PC-9 (cell line): Measurements from ENCODE around the gene CRISPLD2. TPM values are rescaled to one million over a fixed set of nuclear protein-coding genes. Genes with fewer than 3 reads are reported as not detected.

Source experiments
- BruUV-seq: library from RNA; stranded (reverse); fragments of 400-500 nt; replicated peaks from 2 replicates; lab custom pipeline; 2021; lab: Mats Ljungman, UMichigan
- CTCF ChIA-PET: fragments of 300-600 bp; sonication (Branson Sonifier 250); formaldehyde crosslinking; loops from one replicate; lab custom pipeline; 2022; ENCODE audit warnings: antibody characterized with exemption; lab: Charles Lee
- POLR2A ChIA-PET: fragments of 300-600 bp; sonication (Branson Sonifier 250); formaldehyde crosslinking; loops from one replicate; lab custom pipeline; 2022; ENCODE audit warnings: antibody characterized with exemption; ENCODE audit not compliant: unreplicated experiment; lab: Charles Lee
- DNase-seq, 2 experiments: peaks; one replicate each; pipeline versions ENCODE4 v3.0.0 to v3.0.0-alpha.2; 2015 to 2022; ENCODE audit warnings: mixed read lengths in 1 of 2
- H2AFZ ChIP-seq: fragments of 200-600 bp; sonication (generic); 2 replicates; pipeline ENCODE4 v1.8.1; 2017; ENCODE audit warnings: antibody characterized with exemption
- H3F3A ChIP-seq: fragments of 200-600 bp; sonication (generic); 2 replicates; pipeline ENCODE4 v1.8.1; 2017; ENCODE audit warnings: antibody characterized with exemption, mild to moderate bottlenecking, low read depth; ENCODE audit not compliant: insufficient read depth
- H3K27ac ChIP-seq: fragments of 200-600 bp; sonication (generic); 2 replicates; pipeline ENCODE4 v1.6.1; 2016; ENCODE audit warnings: mixed run types
- H3K27me3 ChIP-seq: fragments of 200-600 bp; sonication (generic); 2 replicates; pipeline ENCODE4 v1.6.1; 2016; ENCODE audit warnings: low read depth, mixed run types; ENCODE audit not compliant: insufficient read depth
- H3K36me3 ChIP-seq: fragments of 200-600 bp; sonication (generic); 2 replicates; pipeline ENCODE4 v1.6.1; 2016; ENCODE audit warnings: low read depth, mixed run types
- H3K4me1 ChIP-seq: fragments of 200-600 bp; sonication (generic); replicated peaks from 2 replicates; pipeline ENCODE4 v1.6.1; 2016; ENCODE audit warnings: mixed run types; ENCODE audit not compliant: insufficient read depth
- H3K4me2 ChIP-seq: fragments of 200-600 bp; sonication (generic); 2 replicates; pipeline ENCODE4 v1.6.1; 2017; ENCODE audit warnings: mixed run types
- H3K4me3 ChIP-seq: fragments of 200-600 bp; sonication (generic); 2 replicates; pipeline ENCODE4 v1.6.1; 2016; ENCODE audit warnings: mixed run types
- H3K79me2 ChIP-seq: fragments of 200-600 bp; sonication (generic); 2 replicates; pipeline ENCODE4 v1.6.1; 2017; ENCODE audit warnings: low read depth, mixed run types
- H3K9me2 ChIP-seq: fragments of 200-600 bp; sonication (generic); 2 replicates; pipeline ENCODE4 v1.8.1; 2017; ENCODE audit warnings: mild to moderate bottlenecking; ENCODE audit not compliant: insufficient read depth
- H3K9me3 ChIP-seq: fragments of 200-600 bp; sonication (generic); 2 replicates; pipeline ENCODE4 v1.8.1; 2016; ENCODE audit warnings: low read depth; ENCODE audit not compliant: insufficient read depth
- H4K20me1 ChIP-seq: fragments of 200-600 bp; sonication (generic); 2 replicates; pipeline ENCODE4 v1.8.1; 2017; ENCODE audit not compliant: insufficient read depth
- EZH2 ChIP-seq: fragments of 200-600 bp; sonication (generic); IDR thresholded peaks from 2 replicates; pipeline ENCODE4 v1.8.0; 2017; ENCODE audit warnings: antibody characterized with exemption, low read depth
- intact Hi-C: fragments of 100-400 bp; cut with micrococcal nuclease; formaldehyde crosslinking; loops from one replicate; pipeline ENCODE4 v1.10.0; 2022; ENCODE audit not compliant: unreplicated experiment
- total RNA-seq: library from RNA; stranded (reverse); gene quantifications from 2 replicates; pipeline ENCODE4 v1.2.3, GENCODE V29; 2021
- TF ChIP-seq, protein P1 (sequence below): fragments of 200-600 bp; sonication (generic); conservative IDR thresholded peaks from 2 replicates; pipeline ENCODE4 v1.6.1; 2017; ENCODE audit warnings: mixed run types, antibody characterized with exemption, mild to moderate bottlenecking, moderate library complexity

Gene CRISPLD2
- total RNA-seq, 1 experiment from 2014 or later = 18.6 TPM

DNA sequence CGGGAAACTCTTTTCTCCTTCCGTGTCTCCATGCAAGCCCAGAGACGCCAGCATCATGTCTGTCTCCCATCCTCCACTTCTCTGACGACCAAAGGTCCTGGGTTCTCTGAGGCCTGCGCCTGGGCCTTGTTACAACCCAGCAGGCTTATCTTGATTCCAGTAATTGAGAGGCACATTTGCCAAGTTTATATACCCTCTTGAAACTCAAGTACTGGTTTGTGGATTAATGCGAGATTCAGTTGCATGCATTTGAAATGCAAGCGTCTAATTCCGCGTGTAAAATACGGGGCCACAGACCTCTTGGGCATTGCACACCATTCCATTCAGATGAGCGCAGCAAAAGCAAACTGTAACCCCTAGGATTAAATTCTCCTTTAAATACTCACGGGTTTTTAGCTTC lies 28.7 kb upstream of the CRISPLD2 start:
- ChIA-PET CTCF (interaction anchor here (0.5 kb wide), 1 partner anchor 17 kb away, joined by 4 read pairs; no protein-coding TSS in a partner anchor), POLR2A (interaction anchor here (0.6 kb wide), 1 partner anchor 136 kb away, joined by 3 read pairs; no protein-coding TSS in a partner anchor)
- Histone ChIP-seq H3K27me3 (no peaks in the 10 kb centered on the region), H3K4me2 (no peak overlapping the region), H3K79me2 (no peaks in the 10 kb centered on the region), H2AFZ (no peak overlapping the region), H3K4me3 (no peak overlapping the region), H3K4me1 (peaks cover 14% of the 10 kb centered on the region), H3F3A (peaks cover 15% of the 10 kb centered on the region; the same call in 1 of the 2 replicates), H4K20me1 (peaks cover 8% of the 10 kb centered on the region; the same call in 1 of the 2 replicates), H3K9me3 (no peaks in the 10 kb centered on the region), H3K9me2 (no peaks in the 10 kb centered on the region), H3K36me3 (no peaks in the 10 kb centered on the region), H3K27ac (no peak overlapping the region)
- TF ChIP-seq, protein P1, sequence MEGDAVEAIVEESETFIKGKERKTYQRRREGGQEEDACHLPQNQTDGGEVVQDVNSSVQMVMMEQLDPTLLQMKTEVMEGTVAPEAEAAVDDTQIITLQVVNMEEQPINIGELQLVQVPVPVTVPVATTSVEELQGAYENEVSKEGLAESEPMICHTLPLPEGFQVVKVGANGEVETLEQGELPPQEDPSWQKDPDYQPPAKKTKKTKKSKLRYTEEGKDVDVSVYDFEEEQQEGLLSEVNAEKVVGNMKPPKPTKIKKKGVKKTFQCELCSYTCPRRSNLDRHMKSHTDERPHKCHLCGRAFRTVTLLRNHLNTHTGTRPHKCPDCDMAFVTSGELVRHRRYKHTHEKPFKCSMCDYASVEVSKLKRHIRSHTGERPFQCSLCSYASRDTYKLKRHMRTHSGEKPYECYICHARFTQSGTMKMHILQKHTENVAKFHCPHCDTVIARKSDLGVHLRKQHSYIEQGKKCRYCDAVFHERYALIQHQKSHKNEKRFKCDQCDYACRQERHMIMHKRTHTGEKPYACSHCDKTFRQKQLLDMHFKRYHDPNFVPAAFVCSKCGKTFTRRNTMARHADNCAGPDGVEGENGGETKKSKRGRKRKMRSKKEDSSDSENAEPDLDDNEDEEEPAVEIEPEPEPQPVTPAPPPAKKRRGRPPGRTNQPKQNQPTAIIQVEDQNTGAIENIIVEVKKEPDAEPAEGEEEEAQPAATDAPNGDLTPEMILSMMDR = no peak
- TF ChIP-seq EZH2 = no peak
- no TSS peak for BruUV-seq
- no peak for DNase-seq
- intact Hi-C loops = no loop called here

DNA sequence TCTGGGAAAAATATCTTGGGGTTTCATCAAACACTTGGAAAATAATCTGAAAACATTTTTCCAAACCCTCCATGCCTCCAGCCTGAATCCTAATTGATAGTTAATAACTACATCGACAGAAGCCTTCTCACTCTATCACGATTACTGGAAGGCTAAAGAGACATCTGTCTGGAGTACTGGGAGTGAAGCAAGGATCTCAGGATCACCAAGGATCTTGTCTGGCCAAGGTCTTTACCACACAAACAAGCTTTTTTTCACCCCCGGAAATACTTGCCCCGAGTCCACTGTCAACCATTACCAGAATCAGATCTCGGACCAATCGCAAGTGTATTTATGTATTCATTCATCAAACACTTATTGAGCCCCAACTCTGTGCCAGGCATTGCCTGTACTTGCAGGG lies 28.3 kb upstream of the CRISPLD2 start:
- no peaks in the 10 kb centered on the region for H3K79me2 ChIP-seq
- H3K4me1 ChIP-seq = peaks cover 10% of the 10 kb centered on the region
- H4K20me1 ChIP-seq = peaks cover 8% of the 10 kb centered on the region; the same call in 1 of the 2 replicates
- no peak overlapping the region for H3K4me3 ChIP-seq
- POLR2A ChIA-PET = interaction anchor here (0.6 kb wide), 1 partner anchor 135 kb away, joined by 3 read pairs; no protein-coding TSS in a partner anchor
- CTCF ChIA-PET = interaction anchor here (0.5 kb wide), 1 partner anchor 92 kb away, joined by 6 read pairs; no protein-coding TSS in a partner anchor
- H3K9me2 ChIP-seq = no peaks in the 10 kb centered on the region
- no peak for DNase-seq
- H3K36me3 ChIP-seq = no peaks in the 10 kb centered on the region
- no peak for TF ChIP-seq EZH2
- TF ChIP-seq, protein P1 = no peak
- peaks cover 11% of the 10 kb centered on the region; the same call in 1 of the 2 replicates for H3F3A ChIP-seq
- no peaks in the 10 kb centered on the region for H3K27me3 ChIP-seq
- no peak overlapping the region for H3K27ac ChIP-seq
- no TSS peak for BruUV-seq
- H2AFZ ChIP-seq = no peak overlapping the region
- intact Hi-C loops = no loop called here
- no peak overlapping the region for H3K4me2 ChIP-seq
- no peaks in the 10 kb centered on the region for H3K9me3 ChIP-seq

DNA sequence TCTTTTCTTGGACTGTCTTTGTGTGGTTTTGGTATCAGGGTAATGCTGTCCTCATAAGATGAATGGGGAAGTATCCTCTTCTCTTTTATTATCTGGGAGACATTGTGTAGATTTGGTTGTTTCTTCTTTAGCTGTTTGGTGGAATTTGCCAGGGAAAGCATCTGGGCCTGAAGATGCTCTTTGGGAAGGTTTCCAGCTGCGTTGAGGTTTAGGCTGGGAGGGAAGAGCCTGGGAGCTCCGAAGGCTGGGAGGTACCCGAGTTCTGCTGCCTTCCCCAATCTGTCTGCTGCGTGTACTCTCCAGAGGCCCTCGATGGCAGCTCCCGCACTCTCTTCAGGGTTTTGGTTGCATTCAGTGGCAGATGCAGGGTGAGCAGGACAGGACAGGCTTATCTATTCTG lies 25.6 kb upstream of the CRISPLD2 start:
- intact Hi-C loops = no loop called here
- H3K9me2 ChIP-seq = no peaks in the 10 kb centered on the region
- no peak overlapping the region for H3K27ac ChIP-seq
- no peak overlapping the region for H2AFZ ChIP-seq
- ChIA-PET POLR2A (no interaction called here), CTCF (no interaction called here)
- no peaks in the 10 kb centered on the region for H3K79me2 ChIP-seq
- no peaks in the 10 kb centered on the region for H3K4me1 ChIP-seq
- no TSS peak for BruUV-seq
- H3K9me3 ChIP-seq = no peaks in the 10 kb centered on the region
- no peak for DNase-seq
- H3K4me2 ChIP-seq = no peak overlapping the region
- TF ChIP-seq EZH2 = no peak
- TF ChIP-seq, protein P1 = no peak
- H3K4me3 ChIP-seq = no peak overlapping the region
- H3K27me3 ChIP-seq = no peaks in the 10 kb centered on the region
- H3K36me3 ChIP-seq = no peaks in the 10 kb centered on the region
- no peaks in the 10 kb centered on the region for H4K20me1 ChIP-seq
- no peaks in the 10 kb centered on the region; the same call in 1 of the 2 replicates for H3F3A ChIP-seq
